K562 (cell line): ENCODE measurements around the gene EEF1AKMT4. TPM values are rescaled to one million over a fixed set of nuclear protein-coding genes. Genes with fewer than 3 reads are reported as not detected.
A peak's percentile ranks its signal among the peaks of the same experiment; 100 is the strongest.

ENCODE experiments used
- CCAR2 ChIP-seq: fragments of 200-400 bp; formaldehyde crosslinking; IDR thresholded peaks from 2 replicates; pipeline ENCODE4 v1.6.1; 2017; ENCODE audit warnings: mild to moderate bottlenecking, low read depth, low read length
- EP400 ChIP-seq: fragments of 450-650 bp; IDR thresholded peaks from 2 replicates; pipeline ENCODE4 v1.6.1; 2017; ENCODE audit warnings: antibody characterized with exemption, mild to moderate bottlenecking, moderate library complexity
- FOXA3 ChIP-seq, 2 experiments: fragments of 450-650 bp in 1 of 2; sonication (generic) in 1 of 2; formaldehyde crosslinking; IDR thresholded peaks in 1 of 2; conservative IDR thresholded peaks in 1 of 2; 2 replicates each; pipeline versions ENCODE4 v1.4.0 to v1.8.0; 2020 to 2022; ENCODE audit warnings: mild to moderate bottlenecking in 2 of 2, missing genetic modification reagents in 1 of 2
- GATA2 ChIP-seq: sonication (generic); formaldehyde crosslinking; IDR thresholded peaks from 2 replicates; pipeline ENCODE4 v1.4.0; 2020; ENCODE audit warnings: mild to moderate bottlenecking, missing genetic modification reagents
- GTF2E2 ChIP-seq: fragments of 200-800 bp; sonication (Bioruptor generic); IDR thresholded peaks from 2 replicates; pipeline ENCODE4 v1.6.1; 2016; ENCODE audit warnings: missing genetic modification characterization, missing compliant biosample characterization
- HDAC2 ChIP-seq: fragments of 450-650 bp; IDR thresholded peaks from 2 replicates; pipeline ENCODE4 v1.6.1; 2016; ENCODE audit warnings: mild to moderate bottlenecking
- HDGF ChIP-seq: fragments of 450-650 bp; IDR thresholded peaks from 2 replicates; pipeline ENCODE4 v1.6.1; 2016
- HLTF ChIP-seq: fragments of 450-650 bp; IDR thresholded peaks from 2 replicates; pipeline ENCODE4 v1.6.1; 2016
- KAT2B ChIP-seq: IDR thresholded peaks from one replicate; pipeline ENCODE4 v1.6.1; 2012; ENCODE audit warnings: low read depth, mild to moderate bottlenecking, control low read depth, inconsistent platforms, low read length, moderate library complexity
- KAT8 ChIP-seq: fragments of 450-650 bp; IDR thresholded peaks from 2 replicates; pipeline ENCODE4 v1.6.1; 2016; ENCODE audit warnings: low read depth, mild to moderate bottlenecking
- MEF2A ChIP-seq: IDR thresholded peaks from 2 replicates; pipeline ENCODE4 v1.6.1; 2011; ENCODE audit warnings: low read depth, mild to moderate bottlenecking, low read length, moderate library complexity; ENCODE audit not compliant: control insufficient read depth
- NR2C1 ChIP-seq, 2 experiments: fragments of 450-650 bp; IDR thresholded peaks; 2 replicates each; pipeline ENCODE4 v1.6.1; 2017; ENCODE audit warnings: mild to moderate bottlenecking in 2 of 2, antibody characterized with exemption in 1 of 2, inconsistent platforms in 1 of 2, missing compliant biosample characterization in 1 of 2, missing genetic modification characterization in 1 of 2
- NR4A1 ChIP-seq, 2 experiments: fragments of 250-450 bp in 1 of 2; fragments of 450-650 bp in 1 of 2; sonication (Bioruptor Pico) in 1 of 2; IDR thresholded peaks; 2 replicates each; pipeline versions ENCODE4 v1.4.0 to v1.6.1; 2016 to 2020; ENCODE audit warnings: mild to moderate bottlenecking in 2 of 2, missing compliant biosample characterization in 1 of 2, missing genetic modification characterization in 1 of 2, moderate library complexity in 1 of 2
- PHB ChIP-seq: fragments of 250-450 bp; sonication (Bioruptor Pico); IDR thresholded peaks from 2 replicates; pipeline ENCODE4 v1.5.0; 2021
- PURB ChIP-seq: sonication (generic); formaldehyde crosslinking; IDR thresholded peaks from 2 replicates; pipeline ENCODE4 v1.9.0; 2021; ENCODE audit warnings: low read depth, mild to moderate bottlenecking, missing genetic modification reagents
- RB1 ChIP-seq: fragments of 450-650 bp; IDR thresholded peaks from 2 replicates; pipeline ENCODE4 v1.6.1; 2017; ENCODE audit warnings: low read depth, mild to moderate bottlenecking
- RCOR1 ChIP-seq, 2 experiments: IDR thresholded peaks; 2 replicates each; pipeline ENCODE4 v1.6.1; 2012; ENCODE audit warnings: low read depth in 2 of 2, low read length in 2 of 2, borderline replicate concordance in 1 of 2, improper control_type of control experiment in 1 of 2
- SIX5 ChIP-seq, 2 experiments: IDR thresholded peaks; 2 replicates each; pipeline ENCODE4 v1.6.1; 2011; ENCODE audit warnings: low read length in 2 of 2, borderline replicate concordance in 1 of 2, low read depth in 1 of 2, mild to moderate bottlenecking in 1 of 2, moderate library complexity in 1 of 2; ENCODE audit not compliant: insufficient read depth in 1 of 2
- SMAD2 ChIP-seq: fragments of 150-350 bp; IDR thresholded peaks from 2 replicates; pipeline ENCODE4 v1.6.1; 2014; ENCODE audit warnings: low read depth, mild to moderate bottlenecking, low read length
- SMAD3 ChIP-seq: fragments of 450-650 bp; formaldehyde crosslinking; conservative IDR thresholded peaks from 2 replicates; pipeline ENCODE4 v1.4.0; 2020; ENCODE audit warnings: mild to moderate bottlenecking
- STAG1 ChIP-seq: sonication (generic); formaldehyde crosslinking; IDR thresholded peaks from 2 replicates; pipeline ENCODE4 v1.5.0; 2020; ENCODE audit warnings: missing genetic modification reagents, borderline replicate concordance
- TAF1 ChIP-seq: IDR thresholded peaks from 2 replicates; pipeline ENCODE4 v1.6.1; 2011; ENCODE audit warnings: mild to moderate bottlenecking, low read length, moderate library complexity; ENCODE audit not compliant: insufficient read depth, control insufficient read depth, severe bottlenecking; ENCODE audit errors: extremely low read depth
- THRAP3 ChIP-seq: fragments of 450-650 bp; IDR thresholded peaks from 2 replicates; pipeline ENCODE4 v1.6.1; 2016; ENCODE audit warnings: mild to moderate bottlenecking, inconsistent platforms, borderline replicate concordance
- ZBTB49 ChIP-seq: sonication (generic); formaldehyde crosslinking; IDR thresholded peaks from 2 replicates; pipeline ENCODE4 v1.8.0; 2022; ENCODE audit warnings: missing genetic modification reagents, mild to moderate bottlenecking, borderline replicate concordance
- ZKSCAN1 ChIP-seq: fragments of 150-350 bp; IDR thresholded peaks from 2 replicates; pipeline ENCODE4 v1.6.1; 2016; ENCODE audit warnings: low read depth, low read length
- ZNF76 ChIP-seq: fragments of 250-450 bp; sonication (Bioruptor Pico); IDR thresholded peaks from 2 replicates; pipeline ENCODE4 v1.4.0; 2020; ENCODE audit warnings: mild to moderate bottlenecking, moderate library complexity, borderline replicate concordance
- polyA plus RNA-seq, 8 experiments: library from polyadenylated mRNA; depleted of rRNA in 4 of 8; stranded (reverse) in 5 of 8; unstranded in 3 of 8; fragments of >200 nt; fragmentation: Nextera tagmentation in 2 of 8; fragmentation: Illumina TruSeq in 1 of 8; extraction: Ambion mirVana in 2 of 8; extraction: Trizol in 1 of 8; gene quantifications; 2 replicates each; pipeline versions ENCODE4 v1.2.1 to v1.2.3, GENCODE V29; 2011 to 2014; ENCODE audit warnings: inconsistent platforms in 1 of 8, missing spikeins in 1 of 8
- total RNA-seq, 7 experiments: library from RNA; depleted of rRNA in 6 of 7; stranded (reverse); fragments of >200 nt in 6 of 7; fragmentation: Illumina TruSeq in 2 of 7; extraction: Trizol in 2 of 7; gene quantifications; 2 replicates each; pipeline versions ENCODE4 v1.2.1 to v1.2.3, GENCODE V29; 2011 to 2021; ENCODE audit warnings: low replicate concordance in 1 of 7
- TF ChIP-seq, protein P1 (sequence below): sonication (generic); formaldehyde crosslinking; IDR thresholded peaks from 2 replicates; pipeline ENCODE4 v1.5.0; 2020; ENCODE audit warnings: missing genetic modification reagents

Gene EEF1AKMT4
- total and polyA plus RNA-seq, 9 of the 15 experiments (the other 6 are each of a cell fraction or from before 2014, with no cell fraction given) = 10.3 to 49.4 (median 18.9) TPM

- TF ChIP-seq ZNF76 (0 out of 2 replicates have a peak, but pooled peaks have one; percentile 47), NR4A1 (CRISPR knock-in tag; IDR thresholded peaks at IDR 0.05) (peak; percentile 73; the same call in 1 of the 2 replicates), NR4A1 (tag; IDR thresholded peaks at IDR 0.05) (no peak), EP400 (peak; percentile 29; the same call in 1 of the 2 replicates), GTF2E2 (tag) (no peak), SMAD3 (CRISPR knock-in tag) (no peak), GATA2 (CRISPR knock-in tag) (no peak), ZBTB49 (no peak), NR2C1 (IDR thresholded peaks at IDR 0.05) (peak; percentile 95), NR2C1 (tag; IDR thresholded peaks at IDR 0.05) (peak; percentile 98), ZKSCAN1 (no peak), THRAP3 (no peak), SIX5 (IDR thresholded peaks at IDR 0.05; ENCODE audit: borderline replicate concordance in 1 of 2, insufficient read depth in 1 of 2, low read depth in 1 of 2, low read length in 2 of 2) (peak; percentile 63 to 68; a peak in 3 of 4 replicates), TAF1 (peak; percentile 89), MEF2A (no peak), KAT8 (no peak), HLTF (no peak), PURB (no peak), PHB (CRISPR knock-in tag) (no peak), FOXA3 (CRISPR knock-in tag; conservative IDR thresholded peaks at IDR 0.05 in 1 of 2, IDR thresholded peaks at IDR 0.05 in 1 of 2) (no peak), HDGF (no peak), HDAC2 (no peak), RCOR1 (IDR thresholded peaks at IDR 0.05; ENCODE audit: borderline replicate concordance in 1 of 2, low read depth in 2 of 2, low read length in 2 of 2) (no peak), RB1 (no peak), SMAD2 (no peak), CCAR2 (no peak), KAT2B (no peak), STAG1 (CRISPR knock-in tag) (no peak)
- TF ChIP-seq, protein P1, sequence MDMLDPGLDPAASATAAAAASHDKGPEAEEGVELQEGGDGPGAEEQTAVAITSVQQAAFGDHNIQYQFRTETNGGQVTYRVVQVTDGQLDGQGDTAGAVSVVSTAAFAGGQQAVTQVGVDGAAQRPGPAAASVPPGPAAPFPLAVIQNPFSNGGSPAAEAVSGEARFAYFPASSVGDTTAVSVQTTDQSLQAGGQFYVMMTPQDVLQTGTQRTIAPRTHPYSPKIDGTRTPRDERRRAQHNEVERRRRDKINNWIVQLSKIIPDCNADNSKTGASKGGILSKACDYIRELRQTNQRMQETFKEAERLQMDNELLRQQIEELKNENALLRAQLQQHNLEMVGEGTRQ (CRISPR knock-in tag) = no peak
These were observed 49.5 kb downstream of the EEF1AKMT4 start, which contains the start of gene PSMD2 (continued) for GRCh38 chr3:184298759-184299487.
